CD14-positive monocyte (primary cell): ENCODE measurements around the gene ZMYND15. TPM values are rescaled to one million over a fixed set of nuclear protein-coding genes. Genes with fewer than 3 reads are reported as not detected.

ENCODE experiments used
- DNase-seq, 3 donors: peaks; one replicate each; pipeline ENCODE4 v3.0.0-alpha.2; 2011 to 2022
- H2AFZ ChIP-seq: 2 replicates; pipeline ENCODE4 v1.6.0; 2012; ENCODE audit warnings: mild to moderate bottlenecking, low read depth, low read length, inconsistent platforms; ENCODE audit not compliant: insufficient read depth, poor library complexity, severe bottlenecking
- H3K27ac ChIP-seq, 2 donors: 1 replicate in 1 of 2; 2 replicates in 1 of 2; pipeline ENCODE4 v1.5.1; 2012 to 2013; ENCODE audit warnings: low read length in 2 of 2, control low read depth in 1 of 2, inconsistent platforms in 1 of 2, low read depth in 1 of 2, mild to moderate bottlenecking in 1 of 2
- H3K27me3 ChIP-seq, 2 donors: one replicate each; pipeline versions ENCODE4 v1.6.0 to v1.6.1; 2011 to 2013; ENCODE audit warnings: low read length in 2 of 2; ENCODE audit not compliant: control insufficient read depth in 2 of 2, insufficient read depth in 2 of 2
- H3K36me3 ChIP-seq, 2 donors: replicated peaks in 1 of 2; 1 replicate in 1 of 2; 2 replicates in 1 of 2; pipeline versions ENCODE4 v1.5.1 to v1.6.1; 2012 to 2013; ENCODE audit warnings: low read length in 2 of 2, control low read depth in 1 of 2, inconsistent platforms in 1 of 2, mild to moderate bottlenecking in 1 of 2; ENCODE audit not compliant: insufficient read depth in 2 of 2, control insufficient read depth in 1 of 2
- H3K4me1 ChIP-seq, 2 donors: 1 replicate in 1 of 2; 2 replicates in 1 of 2; pipeline versions ENCODE4 v1.5.1 to v1.6.1; 2012 to 2013; ENCODE audit warnings: low read length in 2 of 2, control low read depth in 1 of 2, inconsistent platforms in 1 of 2, mild to moderate bottlenecking in 1 of 2, moderate library complexity in 1 of 2; ENCODE audit not compliant: insufficient read depth in 2 of 2, control insufficient read depth in 1 of 2
- H3K4me2 ChIP-seq: replicated peaks from 2 replicates; pipeline ENCODE3; 2012; ENCODE audit warnings: low read length, moderate library complexity, mild to moderate bottlenecking; ENCODE audit not compliant: poor library complexity, severe bottlenecking; ENCODE audit errors: extremely low read depth
- H3K4me3 ChIP-seq, 3 experiments: fragments of 200-600 bp in 1 of 3; sonication (generic) in 1 of 3; replicated peaks in 1 of 3; 1 replicate in 2 of 3; 2 replicates in 1 of 3; pipeline ENCODE4 v1.5.1; 2011 to 2013; ENCODE audit warnings: low read length in 3 of 3, mild to moderate bottlenecking in 3 of 3, control low read depth in 2 of 3, low read depth in 2 of 3, inconsistent platforms in 1 of 3, moderate library complexity in 1 of 3
- H3K79me2 ChIP-seq: 2 replicates; pipeline ENCODE4 v1.6.0; 2012; ENCODE audit warnings: mild to moderate bottlenecking, control low read depth, inconsistent platforms, low read length, moderate library complexity; ENCODE audit not compliant: insufficient read depth
- H3K9ac ChIP-seq: 2 replicates; pipeline ENCODE4 v1.6.0; 2017; ENCODE audit warnings: low read length, mild to moderate bottlenecking; ENCODE audit not compliant: insufficient read depth, poor library complexity, severe bottlenecking
- H3K9me3 ChIP-seq, 2 donors: replicated peaks in 1 of 2; 1 replicate in 1 of 2; 2 replicates in 1 of 2; pipeline versions ENCODE4 v1.5.1 to v1.6.1; 2012 to 2013; ENCODE audit warnings: low read length in 2 of 2, control low read depth in 1 of 2; ENCODE audit not compliant: control insufficient read depth in 1 of 2, insufficient read depth in 1 of 2
- H4K20me1 ChIP-seq: 2 replicates; pipeline ENCODE4 v1.6.0; 2012; ENCODE audit warnings: mild to moderate bottlenecking, low read length, control low read depth, moderate library complexity; ENCODE audit not compliant: insufficient read depth
- H3K27ac Mint-ChIP-seq, 7 donors: one replicate each; pipeline ENCODE4 v1.8.0; 2020; ENCODE audit warnings: mild to moderate bottlenecking in 7 of 7, mixed read lengths in 7 of 7, moderate library complexity in 6 of 7, inconsistent platforms in 2 of 7
- H3K27me3 Mint-ChIP-seq, 3 donors: one replicate each; pipeline ENCODE4 v1.8.0; 2021 to 2022; ENCODE audit warnings: low read depth in 3 of 3, mild to moderate bottlenecking in 3 of 3, mixed read lengths in 3 of 3, moderate library complexity in 3 of 3, inconsistent platforms in 1 of 3
- H3K36me3 Mint-ChIP-seq, 2 donors: one replicate each; pipeline ENCODE4 v1.8.0; 2020; ENCODE audit warnings: mixed read lengths in 2 of 2, inconsistent platforms in 1 of 2, mild to moderate bottlenecking in 1 of 2
- H3K4me1 Mint-ChIP-seq: one replicate; pipeline ENCODE4 v1.8.0; 2020; ENCODE audit warnings: mild to moderate bottlenecking, mixed read lengths
- H3K4me3 Mint-ChIP-seq, 2 donors: one replicate each; pipeline ENCODE4 v1.8.0; 2020; ENCODE audit warnings: mild to moderate bottlenecking in 2 of 2, mixed read lengths in 2 of 2, moderate library complexity in 1 of 2
- H3K9me3 Mint-ChIP-seq, 7 donors: one replicate each; pipeline ENCODE4 v1.8.0; 2020 to 2022; ENCODE audit warnings: mixed read lengths in 7 of 7, mild to moderate bottlenecking in 6 of 7, moderate library complexity in 6 of 7, inconsistent platforms in 2 of 7
- WGBS: methylation state at CpG from one replicate; pipeline ENCODE4 v1.1.5; 2013; ENCODE audit warnings: missing lambda C conversion rate; ENCODE audit not compliant: insufficient coverage; 5-methylcytosine and 5-hydroxymethylcytosine counted together
- intact Hi-C, 2 donors: fragments of 100-400 bp; cut with micrococcal nuclease; formaldehyde crosslinking; loops; one replicate each; pipeline versions ENCODE4 v1.15.0 to v1.15.1; 2023
- polyA plus RNA-seq, 3 donors: library from polyadenylated mRNA; depleted of rRNA in 1 of 3; unstranded in 2 of 3; stranded (reverse) in 1 of 3; fragments of 300-500 nt in 2 of 3; fragments of >200 nt in 1 of 3; fragmentation: Illumina TruSeq in 2 of 3; gene quantifications; 1 replicate in 2 of 3; 2 replicates in 1 of 3; pipeline ENCODE4 v1.2.3, GENCODE V29; 2012 to 2021
- TF ChIP-seq, protein P1 (sequence below): fragments of 200-600 bp; IDR thresholded peaks from one replicate; pipeline ENCODE4 v1.8.0; 2022; ENCODE audit warnings: antibody characterized with exemption, mild to moderate bottlenecking

ZMYND15 gene
- polyA plus RNA-seq, 3 donors, result 0.97 to 13.6 (median 1.2) TPM

DNA sequence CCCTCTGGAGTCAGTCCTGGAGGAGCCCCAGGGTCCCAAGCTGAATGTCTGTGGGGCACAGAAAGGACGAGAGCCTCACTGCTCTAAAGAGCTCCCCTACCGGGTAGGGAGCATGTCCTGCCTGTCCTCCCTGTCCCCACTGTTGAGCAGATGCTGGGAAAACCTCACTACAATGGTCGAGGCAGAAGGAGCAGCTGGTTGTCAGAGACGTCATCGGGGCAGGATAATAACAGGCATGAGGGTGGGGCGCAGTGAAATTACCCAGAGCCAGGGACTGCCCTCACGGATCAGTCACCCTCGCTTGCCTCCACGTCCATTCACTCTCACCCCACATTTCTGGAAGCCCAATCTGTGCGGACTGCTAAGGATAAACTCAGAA, 32.6 kb downstream of the ZMYND15 start:
- Mint-ChIP-seq H3K4me3 (peak overlapping the region in 1 of 2 donors; percentile 42), H3K27ac (peak overlapping the region in 3 of 7 donors; percentile 16 to 76 (median 58)), H3K4me1 (peaks cover 40% of the 10 kb centered on the region), H3K36me3 (peaks cover 0 to 6% of the 10 kb centered on the region in 2 donors), H3K9me3 (peaks cover 0 to 4% (median 0%) of the 10 kb centered on the region in 7 donors), H3K27me3 (peaks cover 4 to 31% (median 28%) of the 10 kb centered on the region in 3 donors)
- WGBS, result 85% methylated on average over 6 of the region's 10 CpGs
- H3K4me2 ChIP-seq, result no peak overlapping the region
- H3K4me1 ChIP-seq, result peaks cover 40 to 47% of the 10 kb centered on the region in 2 donors
- H3K27me3 ChIP-seq, result no peaks in the 10 kb centered on the region
- intact Hi-C loops, result no loop called here
- H4K20me1 ChIP-seq, result no peaks in the 10 kb centered on the region
- H2AFZ ChIP-seq, result no peak overlapping the region
- H3K36me3 ChIP-seq, result no peaks in the 10 kb centered on the region
- no peak overlapping the region for H3K4me3 ChIP-seq
- H3K27ac ChIP-seq, result no peak overlapping the region
- no peak overlapping the region for H3K9ac ChIP-seq
- no peaks in the 10 kb centered on the region for H3K9me3 ChIP-seq
- no peak for DNase-seq
- H3K79me2 ChIP-seq, result no peaks in the 10 kb centered on the region
- TF ChIP-seq, protein P1, sequence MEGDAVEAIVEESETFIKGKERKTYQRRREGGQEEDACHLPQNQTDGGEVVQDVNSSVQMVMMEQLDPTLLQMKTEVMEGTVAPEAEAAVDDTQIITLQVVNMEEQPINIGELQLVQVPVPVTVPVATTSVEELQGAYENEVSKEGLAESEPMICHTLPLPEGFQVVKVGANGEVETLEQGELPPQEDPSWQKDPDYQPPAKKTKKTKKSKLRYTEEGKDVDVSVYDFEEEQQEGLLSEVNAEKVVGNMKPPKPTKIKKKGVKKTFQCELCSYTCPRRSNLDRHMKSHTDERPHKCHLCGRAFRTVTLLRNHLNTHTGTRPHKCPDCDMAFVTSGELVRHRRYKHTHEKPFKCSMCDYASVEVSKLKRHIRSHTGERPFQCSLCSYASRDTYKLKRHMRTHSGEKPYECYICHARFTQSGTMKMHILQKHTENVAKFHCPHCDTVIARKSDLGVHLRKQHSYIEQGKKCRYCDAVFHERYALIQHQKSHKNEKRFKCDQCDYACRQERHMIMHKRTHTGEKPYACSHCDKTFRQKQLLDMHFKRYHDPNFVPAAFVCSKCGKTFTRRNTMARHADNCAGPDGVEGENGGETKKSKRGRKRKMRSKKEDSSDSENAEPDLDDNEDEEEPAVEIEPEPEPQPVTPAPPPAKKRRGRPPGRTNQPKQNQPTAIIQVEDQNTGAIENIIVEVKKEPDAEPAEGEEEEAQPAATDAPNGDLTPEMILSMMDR, result no peak

DNA sequence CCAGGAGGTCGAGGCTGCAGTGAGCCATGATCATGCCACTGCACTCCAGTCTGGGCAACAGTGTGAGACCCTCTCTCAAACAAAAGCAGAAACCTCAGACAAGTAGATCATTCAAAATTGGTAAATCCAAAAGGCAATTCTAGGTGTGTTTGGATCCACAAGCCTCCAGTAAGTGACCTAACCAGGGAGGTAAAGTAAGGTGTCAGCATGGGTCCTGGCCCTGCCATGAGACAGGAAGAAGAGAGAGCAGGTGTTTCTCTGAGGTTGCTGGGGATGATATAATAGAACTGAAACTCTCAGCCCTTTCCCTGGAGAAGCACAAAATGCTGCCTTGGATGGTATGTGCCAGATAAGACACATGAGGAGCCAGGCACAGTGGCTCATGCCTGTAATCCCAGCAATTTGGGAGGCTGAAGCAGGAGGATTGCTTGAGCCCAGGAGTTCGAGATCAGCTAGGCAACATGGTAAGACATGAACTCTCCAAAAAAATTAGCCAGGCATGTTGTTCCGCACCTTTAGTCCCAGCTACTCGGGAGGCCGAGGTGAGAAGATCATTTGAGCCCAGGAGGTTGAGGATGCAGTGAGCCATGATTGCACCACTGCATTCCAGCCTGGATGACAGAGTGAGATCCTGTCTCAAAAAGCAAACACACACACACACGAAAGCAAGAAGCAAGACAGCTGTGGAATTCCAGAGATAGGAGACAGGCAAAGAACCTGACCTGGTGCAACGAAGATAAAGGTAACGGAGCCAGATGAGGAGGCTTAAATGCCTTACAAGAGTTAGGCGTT, 38.5 kb downstream of the ZMYND15 start:
- Histone ChIP-seq H4K20me1 (no peaks in the 10 kb centered on the region), H3K79me2 (no peaks in the 10 kb centered on the region), H3K27ac (no peak overlapping the region), H3K9ac (no peak overlapping the region), H2AFZ (no peak overlapping the region), H3K4me1 (no peaks in the 10 kb centered on the region), H3K4me3 (no peak overlapping the region), H3K27me3 (peaks cover 2 to 23% of the 10 kb centered on the region in 2 donors), H3K4me2 (no peak overlapping the region), H3K9me3 (peaks cover 2 to 3% of the 10 kb centered on the region in 2 donors), H3K36me3 (no peaks in the 10 kb centered on the region)
- no peak for DNase-seq
- TF ChIP-seq, protein P1, result no peak
- Mint-ChIP-seq H3K4me1 (peaks cover 3% of the 10 kb centered on the region), H3K36me3 (peaks cover 0 to 5% of the 10 kb centered on the region in 2 donors), H3K9me3 (peaks cover 0 to 5% (median 2%) of the 10 kb centered on the region in 7 donors), H3K4me3 (no peak overlapping the region), H3K27me3 (peaks cover 32 to 60% (median 58%) of the 10 kb centered on the region in 3 donors), H3K27ac (no peak overlapping the region)
- 87% methylated on average over 7 of the region's 9 CpGs for WGBS
- intact Hi-C loops, result loop anchor here in 1 of 2 donors (1.0 to 5.0 kb wide), 2 partner anchors 22 to 36 kb away; no protein-coding TSS in a partner anchor
